ENCODE results near the gene ANO2.

GRCh38 chr12:5575232-5575631, 369.8 kb downstream of the ANO2 start:
- TF ChIP-seq CTCF (IDR thresholded peaks at IDR 0.05; ENCODE audit: extremely low read depth in 1 of 2, insufficient read depth in 1 of 2, low read depth in 1 of 2, low read length in 2 of 2) (no peak), MAX (IDR thresholded peaks at IDR 0.05; ENCODE audit: insufficient read depth, insufficient read length) (no peak)
